Tibial nerve (tissue), 4 donors: ENCODE measurements around the gene UCP1.

Experiments
- CTCF ChIP-seq, 5 experiments: fragments of 200-600 bp in 3 of 5; fragments of 450-650 bp in 2 of 5; sonication (generic) in 3 of 5; IDR thresholded peaks; one replicate each; pipeline ENCODE4 v1.5.1; 2016 to 2019; ENCODE audit warnings: antibody characterized with exemption in 5 of 5, mild to moderate bottlenecking in 3 of 5, moderate library complexity in 2 of 5
- EP300 ChIP-seq, 2 donors: sonication (generic); formaldehyde crosslinking; IDR thresholded peaks; one replicate each; pipeline ENCODE4 v1.6.1; 2017; ENCODE audit warnings: antibody characterized with exemption in 2 of 2, mild to moderate bottlenecking in 1 of 2
- POLR2A ChIP-seq, 2 donors: fragments of 450-650 bp; IDR thresholded peaks; one replicate each; pipeline ENCODE4 v1.6.1; 2017; ENCODE audit warnings: antibody characterized with exemption in 2 of 2, mild to moderate bottlenecking in 2 of 2, moderate library complexity in 2 of 2

- TF ChIP-seq EP300 (IDR thresholded peaks at IDR 0.05): no peak
- TF ChIP-seq POLR2A (IDR thresholded peaks at IDR 0.05): no peak
- no peak for TF ChIP-seq CTCF (IDR thresholded peaks at IDR 0.05)
Observed at GRCh38 chr4:140607852-140608251, 39.1 kb upstream of the UCP1 start.
